Loucy (cell line): Measurements from ENCODE around the gene PRKN.

ENCODE experiments used
- H2AFZ ChIP-seq: fragments of 200-600 bp; sonication (generic); 2 replicates; pipeline ENCODE4 v1.6.0; 2016; ENCODE audit warnings: antibody characterized with exemption, mild to moderate bottlenecking, low read length, moderate library complexity
- H3F3A ChIP-seq: fragments of 200-600 bp; 2 replicates; pipeline ENCODE4 v1.6.0; 2016; ENCODE audit warnings: antibody characterized with exemption, low read depth, mild to moderate bottlenecking
- H3K27me3 ChIP-seq: fragments of 200-600 bp; sonication (generic); 2 replicates; pipeline ENCODE4 v1.6.1; 2014; ENCODE audit warnings: low read length, mild to moderate bottlenecking; ENCODE audit not compliant: insufficient read depth, poor library complexity, severe bottlenecking
- H3K36me3 ChIP-seq: fragments of 200-600 bp; sonication (generic); 2 replicates; pipeline ENCODE4 v1.6.1; 2016; ENCODE audit warnings: low read length; ENCODE audit not compliant: insufficient read depth
- H3K4me1 ChIP-seq: fragments of 200-600 bp; sonication (generic); 2 replicates; pipeline ENCODE4 v1.5.1; 2014; ENCODE audit warnings: low read length, mild to moderate bottlenecking; ENCODE audit not compliant: insufficient read depth, poor library complexity, severe bottlenecking
- H3K4me2 ChIP-seq: fragments of 200-600 bp; sonication (generic); 2 replicates; pipeline ENCODE4 v1.6.0; 2014; ENCODE audit warnings: antibody characterized with exemption, low read length, low read depth, mild to moderate bottlenecking; ENCODE audit not compliant: poor library complexity, severe bottlenecking
- H3K4me3 ChIP-seq: fragments of 200-600 bp; sonication (generic); 2 replicates; pipeline ENCODE4 v1.5.1; 2014; ENCODE audit warnings: low read length, mild to moderate bottlenecking, mixed read lengths; ENCODE audit not compliant: poor library complexity, severe bottlenecking
- H3K79me2 ChIP-seq: fragments of 200-600 bp; sonication (generic); 2 replicates; pipeline ENCODE4 v1.6.1; 2014; ENCODE audit warnings: low read length; ENCODE audit not compliant: insufficient read depth
- H3K9ac ChIP-seq: fragments of 200-600 bp; sonication (generic); 2 replicates; pipeline ENCODE4 v1.6.0; 2014; ENCODE audit warnings: mild to moderate bottlenecking, low read depth, low read length, moderate library complexity; ENCODE audit not compliant: poor library complexity, severe bottlenecking
- H3K9me2 ChIP-seq: fragments of 200-600 bp; sonication (generic); replicated peaks from 2 replicates; pipeline ENCODE4 v1.6.1; 2016; ENCODE audit warnings: low read depth, low read length, mixed read lengths
- H3K9me3 ChIP-seq: fragments of 200-600 bp; sonication (generic); 2 replicates; pipeline ENCODE4 v1.6.1; 2014; ENCODE audit warnings: mild to moderate bottlenecking, antibody characterized with exemption, low read length, low read depth; ENCODE audit not compliant: insufficient read depth
- H4K20me1 ChIP-seq: fragments of 200-600 bp; sonication (generic); 2 replicates; pipeline ENCODE4 v1.6.0; 2014; ENCODE audit warnings: antibody characterized with exemption, low read length, mild to moderate bottlenecking; ENCODE audit not compliant: insufficient read depth, poor library complexity, severe bottlenecking
- EZH2phosphoT487 ChIP-seq: fragments of 200-600 bp; IDR thresholded peaks from 2 replicates; pipeline ENCODE4 v1.6.1; 2018; ENCODE audit warnings: antibody characterized with exemption, mild to moderate bottlenecking, moderate library complexity, borderline replicate concordance
- TF ChIP-seq, protein P1 (sequence below): fragments of 200-600 bp; sonication (generic); conservative IDR thresholded peaks from 2 replicates; pipeline ENCODE4 v1.5.1; 2014; ENCODE audit warnings: mild to moderate bottlenecking, antibody characterized with exemption, low read length

Gene PRKN

DNA sequence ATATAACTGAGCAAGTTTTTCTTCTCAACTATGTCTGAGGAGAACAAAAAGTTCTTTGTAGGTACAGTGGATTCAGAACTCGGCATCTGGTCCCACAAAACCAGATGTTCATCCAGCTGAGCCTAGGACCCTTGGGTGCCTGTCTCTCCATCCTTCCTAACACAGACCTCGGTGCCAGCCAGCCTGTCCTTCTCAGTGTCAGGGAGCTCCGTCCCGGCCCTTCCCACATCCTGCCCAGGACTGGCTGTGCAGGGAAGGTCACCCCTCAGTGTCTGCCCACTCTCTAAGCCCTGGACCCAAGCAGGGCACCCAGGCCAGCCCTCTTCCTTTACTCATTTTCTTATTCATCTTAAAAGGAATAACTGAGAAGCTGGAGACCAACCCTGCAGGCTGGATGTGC lies 1421.7 kb downstream of the PRKN start:
- TF ChIP-seq, protein P1, sequence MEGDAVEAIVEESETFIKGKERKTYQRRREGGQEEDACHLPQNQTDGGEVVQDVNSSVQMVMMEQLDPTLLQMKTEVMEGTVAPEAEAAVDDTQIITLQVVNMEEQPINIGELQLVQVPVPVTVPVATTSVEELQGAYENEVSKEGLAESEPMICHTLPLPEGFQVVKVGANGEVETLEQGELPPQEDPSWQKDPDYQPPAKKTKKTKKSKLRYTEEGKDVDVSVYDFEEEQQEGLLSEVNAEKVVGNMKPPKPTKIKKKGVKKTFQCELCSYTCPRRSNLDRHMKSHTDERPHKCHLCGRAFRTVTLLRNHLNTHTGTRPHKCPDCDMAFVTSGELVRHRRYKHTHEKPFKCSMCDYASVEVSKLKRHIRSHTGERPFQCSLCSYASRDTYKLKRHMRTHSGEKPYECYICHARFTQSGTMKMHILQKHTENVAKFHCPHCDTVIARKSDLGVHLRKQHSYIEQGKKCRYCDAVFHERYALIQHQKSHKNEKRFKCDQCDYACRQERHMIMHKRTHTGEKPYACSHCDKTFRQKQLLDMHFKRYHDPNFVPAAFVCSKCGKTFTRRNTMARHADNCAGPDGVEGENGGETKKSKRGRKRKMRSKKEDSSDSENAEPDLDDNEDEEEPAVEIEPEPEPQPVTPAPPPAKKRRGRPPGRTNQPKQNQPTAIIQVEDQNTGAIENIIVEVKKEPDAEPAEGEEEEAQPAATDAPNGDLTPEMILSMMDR, result no peak
- TF ChIP-seq EZH2phosphoT487, result no peak
- H3K4me1 ChIP-seq, result no peaks in the 10 kb centered on the region

DNA sequence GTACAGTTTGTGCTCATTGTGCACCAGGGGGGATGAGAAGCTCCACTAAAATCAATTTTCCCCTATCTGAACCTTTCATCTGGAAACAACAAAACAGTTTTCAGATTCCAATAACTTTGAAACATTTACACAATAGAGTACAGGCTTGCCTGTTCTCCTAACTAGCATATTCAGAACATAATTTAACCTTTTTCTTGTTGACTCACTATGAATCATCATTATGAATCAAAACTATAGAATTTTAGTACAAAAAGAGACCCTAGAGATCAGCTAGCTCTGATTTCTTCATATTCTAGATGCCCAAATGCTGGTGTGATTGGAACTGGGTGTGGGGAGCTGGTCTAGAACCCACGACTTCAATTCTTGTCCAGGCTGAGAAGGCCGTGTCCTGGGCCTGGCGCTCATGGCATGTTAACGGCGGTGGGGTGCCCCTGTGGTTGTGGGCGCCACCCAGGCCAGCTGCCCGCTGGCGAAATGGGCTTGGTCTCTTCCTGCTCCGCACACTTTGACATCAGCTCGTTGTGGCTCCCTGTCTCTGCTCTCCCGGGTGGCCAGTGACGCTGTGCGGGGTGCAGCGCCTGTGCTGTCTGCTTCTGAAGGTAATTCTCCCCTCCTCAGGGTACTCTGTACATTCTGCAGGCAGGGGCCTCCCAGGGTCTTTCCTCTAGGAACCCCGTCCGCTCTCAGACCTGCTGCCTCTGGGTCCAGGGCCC lies 1423.8 kb downstream of the PRKN start:
- H3K9ac ChIP-seq, result no peak overlapping the region
- no peaks in the 10 kb centered on the region for H3K36me3 ChIP-seq
- no peaks in the 10 kb centered on the region for H3K9me2 ChIP-seq
- no peaks in the 10 kb centered on the region for H3K79me2 ChIP-seq
- H3K9me3 ChIP-seq, result peaks cover 3% of the 10 kb centered on the region; the same call in 1 of the 2 replicates
- H4K20me1 ChIP-seq, result no peaks in the 10 kb centered on the region
- H3K4me1 ChIP-seq, result no peaks in the 10 kb centered on the region
- H3F3A ChIP-seq, result no peaks in the 10 kb centered on the region
- no peak overlapping the region for H2AFZ ChIP-seq
- no peak overlapping the region for H3K4me3 ChIP-seq
- TF ChIP-seq EZH2phosphoT487, result no peak
- TF ChIP-seq, protein P1, result no peak
- no peak overlapping the region for H3K4me2 ChIP-seq
- no peaks in the 10 kb centered on the region for H3K27me3 ChIP-seq

More for the DNA sequence above, 1421.7 kb downstream of the PRKN start:
- Histone ChIP-seq H4K20me1 (no peaks in the 10 kb centered on the region), H3K9ac (no peak overlapping the region), H3K9me3 (peaks cover 3% of the 10 kb centered on the region; the same call in 1 of the 2 replicates), H2AFZ (no peak overlapping the region), H3K27me3 (no peaks in the 10 kb centered on the region), H3K9me2 (no peaks in the 10 kb centered on the region), H3K79me2 (no peaks in the 10 kb centered on the region), H3F3A (no peaks in the 10 kb centered on the region), H3K4me3 (no peak overlapping the region), H3K4me2 (no peak overlapping the region), H3K36me3 (no peaks in the 10 kb centered on the region)

DNA sequence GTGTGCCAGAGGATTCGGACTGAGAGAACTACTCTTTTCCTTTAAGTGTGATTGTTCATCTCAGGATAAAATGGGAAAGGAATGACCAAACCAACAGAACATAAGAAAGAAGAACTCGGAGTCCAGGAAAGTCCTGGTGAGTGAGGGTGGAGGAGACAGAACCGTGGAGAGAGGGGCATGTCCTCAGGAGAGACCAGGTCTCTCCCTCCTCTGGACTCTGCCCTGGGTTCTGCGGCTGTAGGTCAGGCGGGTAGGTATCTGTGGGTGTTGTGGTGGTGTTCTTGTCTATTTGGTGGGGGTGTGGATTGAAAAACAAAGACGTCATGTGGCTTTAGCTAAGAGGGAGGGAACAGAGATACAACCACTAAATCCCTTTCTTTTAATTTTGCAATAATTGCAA lies 1424.6 kb downstream of the PRKN start:
- H2AFZ ChIP-seq, result no peak overlapping the region
- H3K4me2 ChIP-seq, result no peak overlapping the region
- no peaks in the 10 kb centered on the region for H3K36me3 ChIP-seq

More for the DNA sequence above, 1424.6 kb downstream of the PRKN start:
- H3K27me3 ChIP-seq, result no peaks in the 10 kb centered on the region
- H3K4me3 ChIP-seq, result no peak overlapping the region
- H3K9me3 ChIP-seq, result peaks cover 3% of the 10 kb centered on the region; the same call in 1 of the 2 replicates
- H3K9me2 ChIP-seq, result no peaks in the 10 kb centered on the region
- H3F3A ChIP-seq, result no peaks in the 10 kb centered on the region
- no peak overlapping the region for H3K9ac ChIP-seq
- no peak for TF ChIP-seq EZH2phosphoT487
- TF ChIP-seq, protein P1, result no peak
- no peaks in the 10 kb centered on the region for H4K20me1 ChIP-seq
- no peaks in the 10 kb centered on the region for H3K79me2 ChIP-seq
- no peaks in the 10 kb centered on the region for H3K4me1 ChIP-seq
